Stimulated activated CD4-positive, alpha-beta T cell treated with anti-CD3 and anti-CD28 coated beads, Interleukin-4, amount 100 ng/mL, for 24 hours (primary cell): ENCODE results near the gene POLR3H.

Source experiments
- DNase-seq: peaks from one replicate; pipeline ENCODE4 v3.0.0-alpha.2; 2020

The POLR3H gene

DNA sequence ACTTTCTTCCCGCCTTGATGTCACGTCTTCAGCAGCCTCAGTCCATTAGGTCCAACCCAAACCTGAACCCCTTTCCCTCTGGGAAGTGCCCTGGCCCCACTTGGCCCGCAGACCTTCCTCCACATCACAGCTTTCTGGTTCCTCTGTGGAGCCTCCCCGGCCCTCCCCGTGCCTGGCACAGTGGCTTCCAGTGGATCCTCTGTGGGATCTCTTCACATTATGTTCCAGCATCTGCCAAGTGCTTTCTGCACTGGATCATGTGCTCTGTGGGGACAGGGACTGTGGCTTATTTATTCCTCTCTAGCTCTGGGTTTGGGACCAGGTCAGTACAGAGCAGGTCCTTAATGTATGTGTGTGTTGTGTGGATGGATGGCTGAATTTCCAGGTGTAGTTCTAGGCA is 30.9 kb downstream of the POLR3H start:
- DNase-seq, result no peak

DNA sequence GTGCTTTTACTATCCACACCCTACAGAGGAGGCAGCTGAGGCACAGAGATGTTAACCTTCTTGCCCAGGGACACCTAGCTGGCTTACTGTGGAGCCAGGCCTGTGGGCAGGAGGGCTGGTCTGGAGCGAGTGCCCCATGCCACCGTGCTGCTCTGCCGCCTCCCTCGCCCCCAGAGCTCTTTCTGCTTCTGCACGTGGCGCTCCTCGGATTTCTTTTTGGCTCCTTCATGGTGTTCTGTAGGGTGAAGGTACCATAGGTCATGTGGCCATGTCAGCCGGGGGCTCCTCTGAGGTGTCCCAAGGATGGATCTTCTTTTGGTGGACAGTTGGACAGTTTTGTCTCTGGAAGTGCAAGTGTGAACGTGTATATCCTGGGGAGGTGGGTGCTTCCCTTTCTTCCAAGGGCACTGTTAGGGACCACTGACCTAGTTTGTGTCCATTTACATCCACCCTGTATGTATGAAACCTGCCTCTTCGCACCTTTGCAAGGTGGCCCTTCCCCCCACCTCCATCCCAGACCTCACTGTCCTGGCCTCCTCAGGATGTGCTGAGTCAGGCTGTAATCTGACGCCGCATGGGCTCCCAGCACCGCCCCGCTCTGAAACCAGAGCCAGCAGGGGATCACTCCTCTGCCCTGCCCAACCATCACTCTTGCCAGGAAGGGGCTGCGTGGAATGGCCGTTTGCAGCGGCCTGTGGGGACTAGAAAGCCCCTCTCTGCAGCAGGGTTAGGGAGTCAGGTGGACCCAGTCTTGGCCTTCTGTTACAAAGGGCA is 31.7 kb downstream of the POLR3H start:
- DNase-seq, result no peak

DNA sequence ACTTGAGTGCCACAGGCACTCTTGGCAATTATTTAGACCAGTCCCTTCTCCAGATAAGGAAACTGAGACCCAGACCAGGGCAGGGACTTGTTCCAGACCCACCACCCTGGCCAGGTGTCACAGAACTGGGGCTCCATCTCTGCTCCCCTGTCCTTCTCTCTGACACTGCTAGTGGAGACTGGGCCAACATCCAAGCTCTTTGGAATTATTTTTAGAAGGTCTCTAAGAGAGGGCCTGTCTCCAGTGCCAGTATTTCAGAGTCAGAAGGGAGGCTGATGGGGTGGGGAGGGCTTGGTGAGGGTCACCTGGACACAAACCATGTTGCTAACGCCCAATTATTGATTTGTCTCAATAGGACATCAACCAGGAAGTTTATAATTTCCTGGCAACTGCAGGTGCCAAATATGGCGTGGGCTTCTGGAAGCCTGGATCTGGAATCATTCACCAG is 32.7 kb downstream of the POLR3H start:
- DNase-seq, result no peak

DNA sequence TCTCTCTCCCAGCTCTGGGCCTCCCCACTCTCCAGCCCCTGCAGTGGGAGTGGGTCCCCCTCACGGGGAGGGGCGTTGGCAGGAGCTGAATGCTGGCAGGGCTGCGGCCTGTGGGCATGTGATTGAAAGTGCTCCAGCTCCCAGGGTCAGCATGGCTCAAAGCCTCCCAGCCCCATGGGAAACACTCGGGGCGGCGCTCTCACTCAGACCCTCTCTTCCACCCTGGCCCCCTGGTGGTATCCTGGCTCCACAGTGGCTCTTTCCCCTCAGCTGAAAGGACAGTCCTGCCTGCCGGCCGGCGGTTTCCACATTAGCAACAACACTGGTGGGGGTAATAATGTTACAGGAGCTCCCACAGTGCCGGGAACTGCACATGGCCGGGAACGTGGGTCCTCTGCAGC is 35.5 kb downstream of the POLR3H start:
- DNase-seq, result no peak

DNA sequence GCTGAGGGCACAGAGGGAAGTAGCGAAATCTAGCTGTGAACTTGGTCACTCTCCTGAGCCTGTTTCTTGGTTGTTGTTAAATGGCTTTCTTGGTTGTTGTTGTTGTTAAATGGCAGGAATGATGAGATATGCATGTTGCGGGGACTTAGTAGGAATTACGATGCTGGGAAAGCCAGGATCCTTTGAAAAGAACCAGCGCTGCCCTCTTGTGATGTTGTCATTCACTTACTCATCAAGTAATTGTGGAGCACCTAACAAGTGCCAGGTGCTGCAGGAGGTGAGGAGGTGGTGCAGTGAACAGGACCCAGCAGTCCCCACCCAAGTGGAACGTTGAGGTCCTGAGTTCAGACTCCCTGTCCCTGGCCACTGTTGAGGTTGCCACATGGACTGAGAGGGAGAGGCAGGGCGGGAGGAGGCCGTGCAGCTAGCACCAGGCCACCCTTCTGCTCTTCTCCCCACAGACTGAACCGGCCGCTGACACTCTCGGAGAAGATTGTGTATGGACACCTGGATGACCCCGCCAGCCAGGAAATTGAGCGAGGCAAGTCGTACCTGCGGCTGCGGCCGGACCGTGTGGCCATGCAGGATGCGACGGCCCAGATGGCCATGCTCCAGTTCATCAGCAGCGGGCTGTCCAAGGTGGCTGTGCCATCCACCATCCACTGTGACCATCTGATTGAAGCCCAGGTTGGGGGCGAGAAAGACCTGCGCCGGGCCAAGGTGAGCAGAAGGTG is 36.8 kb downstream of the POLR3H start:
- no peak for DNase-seq

DNA sequence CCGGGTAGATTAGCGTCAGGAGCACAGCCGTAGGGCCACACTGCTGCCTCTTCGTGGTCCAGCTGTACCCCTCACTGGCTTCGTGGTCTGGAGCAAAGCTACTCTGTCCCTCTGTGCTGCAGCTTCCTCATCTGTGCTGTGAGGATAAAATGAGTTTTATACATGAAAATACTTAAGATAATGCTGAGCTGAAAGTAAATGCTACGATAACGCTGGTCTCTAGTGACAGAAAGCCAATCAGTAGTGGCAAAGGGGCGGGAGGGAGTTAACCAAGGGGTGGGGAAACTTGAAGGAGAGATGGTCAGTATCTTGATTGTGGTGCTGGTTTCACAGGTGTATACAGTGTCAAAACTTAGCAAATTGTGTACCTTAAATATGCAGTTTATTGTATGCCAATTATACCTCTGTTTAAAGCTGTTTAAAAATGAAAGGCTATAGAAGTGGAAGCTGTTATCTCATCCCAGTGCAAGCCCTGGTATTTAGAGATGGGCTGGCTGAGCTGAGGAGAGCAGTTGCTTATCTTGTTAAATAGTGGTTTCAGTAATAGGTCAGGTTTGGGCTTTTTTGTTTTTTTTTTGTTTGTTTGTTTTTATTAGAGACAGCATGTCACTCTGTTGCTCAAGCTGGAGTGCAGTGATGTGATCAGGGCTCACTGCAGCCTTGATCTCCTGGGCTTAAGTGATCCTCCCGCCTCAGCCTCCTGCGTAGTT is 38.6 kb downstream of the POLR3H start:
- DNase-seq, result no peak

DNA sequence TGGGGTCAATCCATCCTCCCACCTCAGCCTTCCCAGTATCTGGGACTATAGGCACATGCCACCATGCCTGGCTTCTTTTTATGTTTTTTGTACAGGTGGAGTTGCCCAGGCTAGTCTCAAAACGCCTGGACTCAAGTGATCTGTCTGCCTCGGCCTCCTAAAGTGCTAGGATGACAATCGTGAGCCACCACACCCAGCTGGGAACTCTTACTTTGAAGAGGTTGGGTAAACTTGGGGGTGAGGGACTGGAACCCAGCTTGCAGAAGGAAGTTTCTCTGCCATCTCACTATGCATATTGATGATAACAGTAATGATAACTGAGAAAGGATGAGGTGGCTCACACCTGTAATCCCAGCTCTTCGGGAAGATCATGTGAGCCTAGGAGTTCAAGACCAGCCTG is 39.5 kb downstream of the POLR3H start:
- no peak for DNase-seq

DNA sequence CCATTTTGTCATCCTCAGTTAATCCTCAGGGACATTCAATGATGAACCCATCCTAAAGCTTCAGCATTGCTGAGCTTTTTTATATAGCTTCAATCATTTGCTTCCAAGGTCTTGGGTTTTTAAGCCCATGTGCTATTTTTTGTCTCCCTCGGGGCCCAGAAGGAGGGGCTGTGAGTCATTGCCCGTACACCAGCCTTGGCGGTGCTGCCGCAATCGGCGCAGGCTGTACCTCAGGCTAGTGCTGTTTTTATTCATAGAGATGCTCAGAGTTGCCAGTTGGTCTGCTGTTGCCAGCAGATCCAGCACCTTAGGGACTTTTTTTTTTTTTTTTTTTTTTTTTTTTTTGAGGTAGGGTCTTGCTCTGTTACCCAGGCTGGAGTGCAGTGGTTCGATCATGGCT is 39.9 kb downstream of the POLR3H start:
- DNase-seq, result no peak

DNA sequence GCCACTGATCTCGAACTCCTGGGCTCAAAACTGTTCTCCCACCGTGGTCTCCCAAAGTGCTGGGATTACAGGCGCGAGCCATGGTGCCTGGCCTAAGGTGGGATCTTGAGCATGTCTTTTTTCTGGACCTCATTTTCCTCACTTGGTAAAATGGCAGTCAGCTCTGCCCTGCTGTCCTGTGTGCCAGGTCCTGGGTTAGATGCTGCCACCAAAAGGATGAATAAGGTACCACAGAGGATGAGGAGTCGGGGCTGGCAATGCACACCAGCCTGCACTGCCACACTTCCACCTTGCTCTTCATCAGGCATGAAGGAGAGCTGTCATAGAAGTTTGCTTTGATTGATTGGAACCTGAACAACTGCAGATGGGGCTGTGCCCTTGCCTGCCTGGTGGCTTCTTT is 43.1 kb downstream of the POLR3H start:
- peak; percentile 17 for DNase-seq

DNA sequence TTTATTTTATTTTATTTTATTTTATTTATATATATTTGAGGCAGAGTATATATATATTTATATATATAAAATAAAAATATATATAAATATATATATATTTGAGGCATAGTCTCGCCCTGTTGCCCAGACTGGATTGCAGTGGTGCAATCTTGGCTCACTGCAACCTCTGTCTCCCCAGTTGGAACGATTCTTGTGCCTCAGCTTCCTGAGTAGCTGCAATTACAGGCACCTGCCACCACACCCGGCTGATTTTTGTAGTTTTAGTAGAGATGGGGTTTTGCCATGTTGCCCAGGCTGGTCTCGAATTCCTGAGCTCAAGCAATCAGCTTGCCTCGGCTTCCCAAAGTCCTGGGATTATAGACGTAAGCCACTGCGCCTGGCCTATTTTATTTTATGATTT is 44.0 kb downstream of the POLR3H start:
- no peak for DNase-seq

DNA sequence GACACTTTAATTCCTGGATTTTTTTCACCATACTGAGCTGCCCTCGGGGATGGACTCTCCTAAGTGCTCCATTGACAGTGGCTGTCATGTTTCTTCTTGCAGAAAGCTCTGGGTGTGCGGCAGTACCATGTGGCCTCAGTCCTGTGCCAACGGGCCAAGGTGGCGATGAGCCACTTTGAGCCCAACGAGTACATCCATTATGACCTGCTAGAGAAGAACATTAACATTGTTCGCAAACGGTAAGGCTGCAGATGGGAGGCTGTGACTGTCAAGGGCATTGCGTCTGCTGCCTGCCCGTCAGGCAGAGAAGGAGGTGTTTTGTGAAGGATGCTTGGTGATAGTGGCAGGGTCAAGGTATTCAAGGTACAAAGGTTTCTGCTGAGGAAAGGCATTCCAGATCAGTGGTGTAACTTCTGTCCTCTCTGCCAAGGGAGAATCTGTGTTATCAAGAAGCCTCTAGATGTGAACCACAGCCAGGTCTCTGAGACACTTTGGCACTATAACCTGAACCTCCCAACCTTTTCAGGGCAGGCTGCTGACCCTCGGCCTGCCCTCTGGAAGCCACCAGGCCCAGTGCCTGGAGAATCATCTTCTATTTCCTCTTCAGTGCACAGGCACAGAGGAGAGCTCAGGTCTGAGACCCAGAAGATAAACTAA is 44.5 kb downstream of the POLR3H start:
- DNase-seq, result no peak

DNA sequence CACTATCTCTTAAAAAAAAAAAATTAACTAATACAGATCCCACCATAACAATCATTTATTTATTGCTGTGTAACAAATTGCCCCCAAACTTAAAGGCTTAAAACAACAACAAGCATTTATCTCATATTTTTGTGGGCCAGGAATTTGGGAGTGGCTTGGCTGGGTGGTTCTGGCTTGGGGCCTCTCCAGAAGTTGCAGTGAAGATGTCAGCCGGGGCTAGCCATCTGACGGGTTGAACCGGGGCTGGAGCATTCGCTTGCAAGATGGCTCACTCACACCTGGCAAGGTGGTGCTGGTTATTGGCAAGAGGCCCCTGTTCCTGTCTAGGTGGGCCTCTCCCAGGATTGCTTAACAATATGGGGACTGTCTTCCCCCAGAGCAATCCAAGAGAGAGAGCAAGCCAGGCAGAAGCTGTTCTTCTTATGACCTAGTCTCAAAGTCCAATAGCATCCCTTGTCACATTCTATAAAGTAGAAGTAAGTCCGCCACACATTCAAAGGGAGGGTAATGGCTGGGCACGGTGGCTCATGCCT is 45.9 kb downstream of the POLR3H start:
- DNase-seq, result no peak

DNA sequence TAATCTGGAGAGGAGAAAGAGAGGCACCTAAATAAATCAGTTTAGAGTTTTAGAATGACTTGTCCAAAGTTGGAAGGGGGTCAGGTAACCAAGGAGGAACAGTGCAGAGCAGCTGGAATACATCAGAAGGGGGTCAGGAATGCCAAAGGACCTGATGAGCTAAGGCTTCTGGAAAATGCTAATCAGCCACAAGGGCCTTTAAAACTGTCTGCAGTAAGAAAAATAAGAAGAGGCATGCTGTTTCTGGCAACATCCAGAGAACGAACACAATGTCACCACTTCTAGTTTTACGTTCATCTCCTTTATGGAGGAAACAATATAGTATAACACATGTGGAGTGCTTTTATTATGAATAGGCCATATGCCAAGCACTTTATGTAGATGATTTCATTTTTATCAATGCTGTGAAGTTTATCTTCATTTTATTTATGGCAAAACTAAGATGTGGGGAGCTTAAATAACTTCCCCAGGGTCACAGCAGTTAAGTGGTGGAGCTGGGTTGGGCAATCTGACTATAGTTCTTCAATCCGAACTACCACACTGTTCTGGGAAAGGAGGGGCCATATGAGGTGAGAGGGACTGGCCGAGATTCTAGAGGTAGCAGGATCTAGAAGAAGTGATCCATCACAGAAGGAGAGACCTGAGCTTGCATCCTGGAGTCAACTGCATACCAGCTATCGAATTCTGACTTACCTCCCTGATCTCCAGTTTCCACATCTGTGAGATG is 52.7 kb downstream of the POLR3H start:
- no peak for DNase-seq

DNA sequence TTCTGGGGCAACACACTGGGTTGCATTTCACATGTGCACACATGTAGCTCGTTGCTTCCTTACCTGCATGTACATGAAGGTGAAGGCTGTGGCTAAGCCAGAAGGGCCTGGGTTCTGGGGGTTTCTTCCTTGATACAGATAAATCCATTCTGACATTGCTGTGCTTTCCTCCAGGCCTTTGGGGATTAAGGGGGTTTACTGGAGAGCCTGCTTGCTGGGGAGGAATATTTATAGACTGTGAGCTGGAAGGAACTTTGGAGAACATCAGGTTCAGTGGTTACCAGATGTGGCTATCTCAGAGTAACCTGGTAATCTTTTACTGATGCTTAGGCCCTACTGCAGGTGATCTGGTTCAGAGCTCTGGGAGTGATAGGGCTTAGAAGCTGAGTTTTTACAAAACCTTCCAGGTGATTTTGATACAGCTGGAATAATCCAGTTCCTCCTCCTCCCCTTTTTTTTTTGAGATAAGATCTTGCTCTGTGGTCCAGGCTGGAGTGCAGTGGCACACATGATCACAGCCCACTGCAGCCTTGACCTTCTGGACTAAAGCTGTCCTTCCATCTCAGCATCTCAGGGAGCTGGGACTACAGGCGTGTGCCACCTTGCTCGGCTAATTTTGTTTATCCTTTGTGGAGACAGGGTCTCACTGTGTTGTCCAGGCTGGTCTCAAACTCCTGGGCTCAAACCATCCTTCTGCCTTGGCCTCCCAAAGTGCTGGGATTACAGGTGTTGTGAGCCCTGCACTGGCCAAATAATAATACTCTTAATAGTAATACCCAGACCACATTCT is 55.5 kb downstream of the POLR3H start:
- DNase-seq, result no peak

DNA sequence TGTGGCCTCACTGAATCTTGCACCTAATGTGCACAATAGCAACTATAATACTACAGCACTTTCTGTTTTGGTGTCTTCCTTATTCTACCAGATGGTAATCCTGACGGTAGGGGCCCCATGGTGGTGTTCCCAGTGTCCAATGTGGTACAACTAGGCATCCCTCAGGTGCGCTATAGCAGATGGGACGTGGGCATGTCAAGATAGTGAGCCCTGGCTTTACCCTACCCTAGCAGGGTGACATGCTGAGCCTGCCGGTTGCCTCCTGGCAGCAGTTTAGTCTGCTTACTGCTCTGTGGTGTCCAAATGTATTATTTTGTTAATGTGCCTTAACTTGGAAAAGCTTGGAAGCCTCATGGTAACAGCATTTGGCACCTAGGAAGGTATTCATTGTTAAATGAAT is 56.2 kb downstream of the POLR3H start:
- DNase-seq, result no peak

DNA sequence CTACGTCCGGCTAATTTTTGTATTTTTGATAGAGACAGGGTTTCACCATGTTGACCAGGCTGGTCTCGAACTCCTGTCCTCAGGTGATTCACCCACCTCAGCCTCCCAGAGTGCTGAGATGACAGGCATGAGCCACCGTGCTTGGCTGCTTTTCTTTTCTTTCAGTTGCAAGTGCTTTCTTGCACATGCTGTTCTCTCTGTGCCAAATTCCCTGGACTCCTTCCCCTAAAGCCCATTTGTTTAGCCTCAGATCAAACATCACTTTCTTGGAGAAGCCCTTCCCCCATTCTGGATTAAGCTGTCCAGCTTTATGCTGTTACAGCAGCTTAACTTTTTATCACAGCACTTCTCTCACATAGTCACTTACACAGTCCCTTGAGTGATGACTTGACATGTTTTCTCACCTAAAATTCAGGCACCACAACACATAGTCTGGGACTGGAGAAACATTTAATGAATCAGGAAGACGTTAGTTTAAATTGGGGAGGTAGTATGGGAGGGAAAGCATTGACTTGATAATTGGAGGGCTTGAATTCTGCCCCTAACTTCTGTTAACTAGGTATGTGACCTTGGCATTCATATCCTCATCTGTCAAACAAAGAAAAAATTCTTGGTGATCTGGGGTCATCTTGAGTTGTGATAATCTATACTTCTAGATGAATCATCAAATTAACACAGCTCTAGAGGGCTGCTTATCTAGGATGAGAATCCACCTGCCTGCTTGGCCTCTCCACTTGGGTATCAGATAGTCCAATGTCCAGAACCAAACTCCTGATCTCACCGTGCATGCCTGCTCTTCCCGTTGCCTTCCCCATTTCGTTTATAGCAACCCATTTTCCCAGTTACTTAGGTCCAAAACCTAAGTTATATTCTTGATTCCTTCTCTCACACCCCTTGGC is 57.0 kb downstream of the POLR3H start:
- no peak for DNase-seq

DNA sequence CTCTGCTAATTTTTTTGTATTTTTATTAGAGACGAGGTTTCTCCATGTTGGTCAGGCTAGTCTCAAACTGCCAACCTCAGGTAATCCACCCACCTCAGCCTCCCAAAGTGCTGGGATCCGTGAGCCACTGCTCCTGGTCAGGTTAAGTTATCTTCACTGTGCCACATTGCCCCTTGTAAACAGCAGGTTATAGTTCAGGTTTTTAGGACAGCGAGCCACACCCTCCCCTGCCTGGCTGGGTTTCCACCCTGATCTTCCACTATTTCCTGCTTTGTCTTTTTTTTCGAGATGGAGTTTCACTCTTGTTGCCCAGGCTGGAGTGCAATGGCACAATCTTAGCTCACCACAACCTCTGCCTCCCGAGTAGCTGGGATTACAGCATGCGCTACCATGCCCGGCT is 59.2 kb downstream of the POLR3H start:
- no peak for DNase-seq

DNA sequence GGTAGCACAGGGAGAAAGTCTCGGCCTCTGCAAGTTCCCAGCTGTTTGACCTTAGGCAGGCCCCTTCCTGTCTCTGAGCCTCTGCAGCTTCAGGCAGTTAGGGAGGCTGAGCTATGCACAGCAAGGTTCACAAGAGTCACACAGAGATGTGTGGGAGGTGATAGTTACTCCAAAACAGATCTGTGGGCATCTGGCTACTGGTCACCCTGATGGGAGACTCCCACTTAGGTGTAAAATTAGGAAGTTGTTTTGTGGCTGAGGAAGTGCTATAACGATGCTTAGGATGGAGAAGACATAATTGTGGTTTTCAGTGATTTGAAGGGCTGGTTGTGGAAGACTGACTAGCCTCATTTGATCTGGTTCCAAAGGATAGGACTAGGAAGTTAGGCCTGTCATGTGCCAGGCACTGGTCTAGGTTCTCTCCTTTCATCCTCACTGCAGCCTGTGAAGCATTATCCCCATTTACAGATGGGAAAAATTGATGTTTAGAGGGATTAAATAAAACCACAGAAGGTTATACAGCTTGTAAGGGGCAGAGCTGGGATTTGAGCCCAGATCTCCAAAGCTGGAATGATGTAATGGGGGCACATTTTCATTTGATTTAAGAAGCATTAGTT is 61.8 kb downstream of the POLR3H start:
- DNase-seq, result no peak

DNA sequence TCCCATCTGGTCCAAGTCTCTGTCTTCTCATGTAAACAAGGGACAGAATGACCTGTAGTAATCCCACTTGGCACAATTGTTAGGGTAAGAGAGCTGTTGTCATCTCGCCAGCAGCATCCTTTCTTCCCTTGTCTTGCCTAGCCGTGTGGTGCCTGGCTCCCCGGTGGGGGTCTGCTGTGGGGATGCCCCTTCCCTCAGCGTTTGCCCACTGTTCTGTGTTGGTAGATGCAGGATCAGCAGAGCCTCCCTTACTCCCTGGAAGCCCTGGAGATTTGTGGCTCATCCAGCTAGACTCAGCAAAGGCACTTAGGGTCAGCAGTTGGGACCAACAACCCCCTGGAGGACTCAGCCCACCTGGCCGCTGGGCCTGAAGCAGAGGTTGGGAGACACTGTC is 62.3 kb downstream of the POLR3H start:
- no peak for DNase-seq
